Lung (tissue), 12 donors: ENCODE measurements around the gene SLC9A9. TPM values are rescaled to one million over a fixed set of nuclear protein-coding genes. Genes with fewer than 3 reads are reported as not detected.

Experiments used
- ATAC-seq: fragments of 200-7000 bp; cut with Tn5 transposase; one replicate; pipeline ENCODE4 v1.9.1; 2020; ENCODE audit warnings: moderate number of reproducible peaks; ENCODE audit not compliant: insufficient read depth, low FRiP score
- DNase-seq, 3 donors: peaks; one replicate each; pipeline ENCODE4 v3.0.0-alpha.2; 2013 to 2017
- H3K27ac ChIP-seq, 2 donors: one replicate each; pipeline ENCODE4 v1.5.1; 2013; ENCODE audit warnings: mild to moderate bottlenecking in 2 of 2, moderate library complexity in 2 of 2, control low read depth in 1 of 2, inconsistent platforms in 1 of 2, low read depth in 1 of 2, low read length in 1 of 2
- H3K27me3 ChIP-seq, 3 donors: one replicate each; pipeline ENCODE4 v1.5.1; 2013; ENCODE audit warnings: low read length in 2 of 3; ENCODE audit not compliant: control insufficient read depth in 3 of 3, insufficient read depth in 3 of 3
- H3K36me3 ChIP-seq, 4 donors: one replicate each; pipeline ENCODE4 v1.5.1; 2013; ENCODE audit warnings: low read length in 4 of 4, mild to moderate bottlenecking in 1 of 4, moderate library complexity in 1 of 4; ENCODE audit not compliant: control insufficient read depth in 4 of 4, insufficient read depth in 4 of 4
- H3K4me1 ChIP-seq, 5 donors: one replicate each; pipeline ENCODE4 v1.5.1; 2013; ENCODE audit warnings: low read length in 5 of 5, mild to moderate bottlenecking in 2 of 5, moderate library complexity in 1 of 5; ENCODE audit not compliant: control insufficient read depth in 5 of 5, insufficient read depth in 5 of 5
- H3K4me3 ChIP-seq: one replicate; pipeline ENCODE4 v1.5.1; 2013; ENCODE audit warnings: mild to moderate bottlenecking, control low read depth, moderate library complexity
- H3K9ac ChIP-seq, 2 donors: one replicate each; pipeline ENCODE4 v1.5.1; 2013; ENCODE audit warnings: low read length in 2 of 2, control low read depth in 1 of 2; ENCODE audit not compliant: insufficient read depth in 1 of 2
- H3K9me3 ChIP-seq, 4 donors: one replicate each; pipeline ENCODE4 v1.5.1; 2013; ENCODE audit warnings: low read length in 3 of 4, mild to moderate bottlenecking in 1 of 4, moderate library complexity in 1 of 4; ENCODE audit not compliant: control insufficient read depth in 4 of 4, insufficient read depth in 3 of 4
- CTCF ChIP-seq: IDR thresholded peaks from 2 replicates; pipeline ENCODE4 v1.5.1; 2012; ENCODE audit warnings: mild to moderate bottlenecking; ENCODE audit errors: control extremely low read depth, extremely low read depth
- WGBS, 2 donors: extraction: QIAGEN DNeasy Blood & Tissue Kit; methylation state at CpG; one replicate each; pipeline ENCODE4 v1.1.7; 2013; 5-methylcytosine and 5-hydroxymethylcytosine counted together
- polyA plus RNA-seq, 2 donors: library from polyadenylated mRNA; stranded (reverse); fragments of 200-250 nt; gene quantifications; one replicate each; pipeline ENCODE4 v1.2.1, GENCODE V29; 2013
- total RNA-seq, 2 donors: library from RNA; depleted of rRNA in 1 of 2; stranded (reverse); fragments of >200 nt in 1 of 2; gene quantifications; one replicate each; pipeline ENCODE4 v1.2.1, GENCODE V29; 2014 to 2021
- donor health status: control.
- donor health status: control.
- donor health status: Bipolar disorder and iron deficiency.
- donor health status: healthy.
- donor health status: DM: yes; HTN: yes; CAD: no.

The SLC9A9 gene
- total and polyA plus RNA-seq, 4 donors: 2.2 to 66.3 (median 8.2) TPM

DNA sequence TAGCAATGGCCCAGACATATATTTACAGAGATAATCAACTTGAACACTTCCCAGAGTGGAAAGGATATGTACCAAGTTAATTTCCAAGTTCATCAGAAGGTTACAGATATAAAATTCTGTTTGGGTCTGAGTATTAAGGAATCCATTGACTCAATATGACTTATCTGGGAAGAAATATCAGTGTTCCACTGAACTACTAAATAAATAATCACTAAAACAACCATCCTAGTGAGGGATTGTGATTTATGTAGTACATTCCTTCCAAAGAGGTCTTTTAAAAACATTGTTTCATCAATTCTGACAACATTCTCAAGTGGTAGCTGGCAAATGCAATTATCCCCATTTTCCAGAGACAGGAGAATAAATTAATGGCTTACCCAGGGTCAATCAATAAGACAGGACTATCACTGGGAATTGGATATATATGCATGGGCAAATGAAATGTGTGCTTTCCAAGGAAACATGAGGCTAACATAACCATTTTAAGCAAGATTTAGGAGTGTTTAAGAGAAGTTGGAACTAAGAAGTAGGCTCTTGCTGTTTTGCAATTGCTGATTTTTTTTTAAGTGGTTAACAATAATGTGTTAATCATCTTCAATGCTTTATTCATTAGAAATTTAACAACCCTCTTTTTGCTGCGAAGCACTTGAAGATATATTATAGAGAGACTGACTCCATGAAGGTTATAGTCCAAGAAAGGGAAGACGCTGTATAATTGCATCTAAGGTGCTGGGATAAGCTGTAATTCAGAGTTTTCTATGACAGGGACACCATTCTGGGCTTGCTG lies 37.9 kb downstream of the SLC9A9 start:
- Histone ChIP-seq H3K27me3 (no peaks in the 10 kb centered on the region), H3K9me3 (no peaks in the 10 kb centered on the region), H3K9ac (peak overlapping the region in 1 of 2 donors; percentile 7), H3K4me1 (peaks cover 0 to 50% (median 2%) of the 10 kb centered on the region in 5 donors), H3K27ac (no peak overlapping the region), H3K36me3 (peaks cover 0 to 2% (median 0%) of the 10 kb centered on the region in 4 donors), H3K4me3 (no peak overlapping the region)
- WGBS, 2 donors: 86 to 91% methylated on average over 2 of the region's 2 CpGs
- ATAC-seq (no peak), DNase-seq (no peak)
- no peak for TF ChIP-seq CTCF

- Histone ChIP-seq H3K9me3 (no peaks in the 10 kb centered on the region), H3K27ac (no peak overlapping the region), H3K27me3 (no peaks in the 10 kb centered on the region), H3K4me3 (no peak overlapping the region), H3K4me1 (peaks cover 0 to 50% (median 2%) of the 10 kb centered on the region in 5 donors), H3K36me3 (peaks cover 0 to 2% (median 0%) of the 10 kb centered on the region in 4 donors), H3K9ac (no peak overlapping the region)
- peak; percentile 59 to 95 (median 92) for DNase-seq
- TF ChIP-seq CTCF: no peak
- ATAC-seq: peak; percentile 25
- 71 to 87% methylated on average over 3 of the region's 3 CpGs for WGBS, 2 donors
These were observed 39.1 kb downstream of the SLC9A9 start for GRCh38 chr3:143809121-143809621.

- Histone ChIP-seq H3K36me3 (peaks cover 0 to 2% (median 0%) of the 10 kb centered on the region in 4 donors), H3K27ac (no peak overlapping the region), H3K4me1 (peaks cover 0 to 50% (median 2%) of the 10 kb centered on the region in 5 donors), H3K9ac (no peak overlapping the region), H3K9me3 (no peaks in the 10 kb centered on the region), H3K4me3 (no peak overlapping the region), H3K27me3 (no peaks in the 10 kb centered on the region)
- TF ChIP-seq CTCF: no peak
- ATAC-seq: no peak
- no peak for DNase-seq
- WGBS, 2 donors: 76 to 79% methylated on average over 2 of the region's 2 CpGs
These were observed 40.2 kb downstream of the SLC9A9 start for GRCh38 chr3:143808030-143808429.
